Prostate gland (tissue), 2 donors: ENCODE measurements around the gene TIGD2.

Experiments
- CTCF ChIP-seq, 4 experiments: fragments of 200-600 bp in 2 of 4; fragments of 450-650 bp in 2 of 4; sonication (generic) in 2 of 4; IDR thresholded peaks; 1 replicate in 3 of 4; 2 replicates in 1 of 4; pipeline ENCODE4 v1.5.1; 2016 to 2019; ENCODE audit warnings: antibody characterized with exemption in 4 of 4, mild to moderate bottlenecking in 2 of 4, moderate library complexity in 2 of 4
- POLR2A ChIP-seq: fragments of 450-650 bp; IDR thresholded peaks from one replicate; pipeline ENCODE4 v1.6.1; 2016; ENCODE audit warnings: antibody characterized with exemption, mild to moderate bottlenecking
- POLR2AphosphoS5 ChIP-seq: sonication (generic); formaldehyde crosslinking; IDR thresholded peaks from one replicate; pipeline ENCODE4 v1.6.1; 2017; ENCODE audit warnings: antibody characterized with exemption

GRCh38 chr4:89140168-89140759 is 28.9 kb downstream of the TIGD2 start:
- TF ChIP-seq POLR2AphosphoS5 = no peak
- no peak for TF ChIP-seq CTCF (IDR thresholded peaks at IDR 0.05)
- TF ChIP-seq POLR2A = no peak
